Natural killer cell (primary cell): Measurements from ENCODE around the gene RAB4B. TPM values are rescaled to one million over a fixed set of nuclear protein-coding genes. Genes with fewer than 3 reads are reported as not detected.
"Not testable (repeated sequence)": the region's sequence is repeated elsewhere in the genome, so short reads cannot be mapped to it uniquely, and the experiment has no call there.

Experiments used
- ATAC-seq, 3 donors: fragments of 150-1000 bp in 2 of 3; fragments of 200-7000 bp in 1 of 3; cut with Tn5 transposase; 1 replicate in 1 of 3; 2 replicates in 2 of 3; pipeline ENCODE4 v1.10.0; 2021; ENCODE audit warnings: mild to moderate bottlenecking in 2 of 3, moderate library complexity in 2 of 3
- DNase-seq, 2 donors: peaks; one replicate each; pipeline versions ENCODE4 v3.0.0 to v3.0.0-alpha.2; 2013 to 2021; ENCODE audit warnings: mixed read lengths in 1 of 2
- H3K27ac ChIP-seq: one replicate; pipeline ENCODE4 v1.5.1; 2013; ENCODE audit warnings: mild to moderate bottlenecking, low read length
- H3K27me3 ChIP-seq: one replicate; pipeline ENCODE4 v1.6.1; 2013; ENCODE audit warnings: low read length; ENCODE audit not compliant: control insufficient read depth, insufficient read depth
- H3K36me3 ChIP-seq: one replicate; pipeline ENCODE4 v1.6.1; 2013; ENCODE audit warnings: low read length; ENCODE audit not compliant: control insufficient read depth, insufficient read depth
- H3K4me1 ChIP-seq: one replicate; pipeline ENCODE4 v1.6.1; 2013; ENCODE audit warnings: low read length; ENCODE audit not compliant: control insufficient read depth, insufficient read depth
- H3K4me3 ChIP-seq: one replicate; pipeline ENCODE4 v1.5.1; 2013; ENCODE audit warnings: low read length
- H3K9me3 ChIP-seq: one replicate; pipeline ENCODE4 v1.6.1; 2013; ENCODE audit warnings: low read length; ENCODE audit not compliant: control insufficient read depth, insufficient read depth
- H3K27ac Mint-ChIP-seq, 2 donors: one replicate each; pipeline ENCODE4 v1.8.0; 2022; ENCODE audit warnings: mild to moderate bottlenecking in 2 of 2, mixed read lengths in 2 of 2, moderate library complexity in 1 of 2
- H3K27me3 Mint-ChIP-seq, 2 donors: one replicate each; pipeline ENCODE4 v1.8.0; 2022; ENCODE audit warnings: low read depth in 2 of 2, mixed read lengths in 2 of 2
- H3K36me3 Mint-ChIP-seq: one replicate; pipeline ENCODE4 v1.8.0; 2022; ENCODE audit warnings: mixed read lengths
- H3K4me1 Mint-ChIP-seq, 2 donors: one replicate each; pipeline ENCODE4 v1.8.0; 2022; ENCODE audit warnings: mixed read lengths in 2 of 2
- H3K4me3 Mint-ChIP-seq: one replicate; pipeline ENCODE4 v1.8.0; 2022; ENCODE audit warnings: mild to moderate bottlenecking, moderate library complexity, mixed read lengths
- H3K9me3 Mint-ChIP-seq, 2 donors: one replicate each; pipeline ENCODE4 v1.8.0; 2022; ENCODE audit warnings: mixed read lengths in 2 of 2
- WGBS: methylation state at CpG from one replicate; pipeline ENCODE4 v1.1.7; 2013; ENCODE audit warnings: missing lambda C conversion rate; ENCODE audit not compliant: insufficient coverage; 5-methylcytosine and 5-hydroxymethylcytosine counted together
- intact Hi-C: fragments of 100-400 bp; cut with micrococcal nuclease; formaldehyde crosslinking; loops from one replicate; pipeline ENCODE4 v1.14.2; 2022
- total RNA-seq, 4 donors: library from RNA; stranded (reverse); fragments of 120-200 nt in 1 of 4; gene quantifications; one replicate each; pipeline versions ENCODE4 v1.2.3 to v1.2.4, GENCODE V29; 2013 to 2022
- TF ChIP-seq, protein P1 (sequence below): fragments of 200-600 bp; IDR thresholded peaks from one replicate; pipeline ENCODE4 v1.8.0; 2022; ENCODE audit warnings: antibody characterized with exemption

The RAB4B gene
- total RNA-seq, 3 donors from 2014 or later (not counting 1 experiment from before 2014, with no cell fraction given): 97.8 to 99.8 (median 98.6) TPM

DNA sequence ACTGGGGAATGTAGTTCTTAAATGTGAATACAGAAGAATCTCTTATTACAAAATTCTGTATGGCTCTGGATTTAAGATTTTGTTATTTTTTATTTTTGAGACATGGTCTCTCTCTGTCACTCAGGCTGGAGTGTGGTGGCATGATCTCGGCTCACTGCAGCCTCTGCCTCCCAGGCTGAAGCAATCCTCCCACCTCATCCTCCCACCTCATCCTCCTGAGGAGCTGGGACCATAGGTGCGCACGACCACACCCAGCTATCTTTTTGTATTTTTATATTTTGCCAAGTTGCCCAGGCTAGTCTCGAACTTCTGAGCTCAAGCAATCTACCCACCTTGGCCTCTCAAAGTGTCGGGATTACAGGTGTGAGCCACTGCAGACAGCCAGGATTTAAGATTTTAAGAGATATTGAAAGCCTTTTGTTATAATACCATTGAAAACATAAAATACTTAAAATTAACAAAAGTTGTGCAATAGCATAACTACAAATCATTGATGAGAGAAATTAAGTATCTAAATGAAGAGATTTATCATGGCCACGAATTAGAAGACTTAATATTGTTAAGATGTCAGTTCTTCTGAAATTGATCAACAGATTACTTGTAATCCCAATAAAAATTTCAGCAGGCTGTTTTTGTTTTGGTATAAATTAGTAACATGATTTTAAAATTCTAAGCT is 58.8 kb downstream of the RAB4B start:
- intact Hi-C loops: no loop called here
- no peaks in the 10 kb centered on the region for H3K9me3 Mint-ChIP-seq
- peaks cover 6 to 9% of the 10 kb centered on the region in 2 donors for H3K27me3 Mint-ChIP-seq
- no peak overlapping the region for H3K27ac Mint-ChIP-seq
- Histone ChIP-seq H3K4me1 (peaks cover 4% of the 10 kb centered on the region), H3K27me3 (no peaks in the 10 kb centered on the region), H3K27ac (no peak overlapping the region), H3K4me3 (no peak overlapping the region), H3K36me3 (no peaks in the 10 kb centered on the region), H3K9me3 (no peaks in the 10 kb centered on the region)
- peak in 1 of 2 donors; percentile 1 for DNase-seq
- H3K4me3 Mint-ChIP-seq: no peak overlapping the region
- TF ChIP-seq, protein P1, sequence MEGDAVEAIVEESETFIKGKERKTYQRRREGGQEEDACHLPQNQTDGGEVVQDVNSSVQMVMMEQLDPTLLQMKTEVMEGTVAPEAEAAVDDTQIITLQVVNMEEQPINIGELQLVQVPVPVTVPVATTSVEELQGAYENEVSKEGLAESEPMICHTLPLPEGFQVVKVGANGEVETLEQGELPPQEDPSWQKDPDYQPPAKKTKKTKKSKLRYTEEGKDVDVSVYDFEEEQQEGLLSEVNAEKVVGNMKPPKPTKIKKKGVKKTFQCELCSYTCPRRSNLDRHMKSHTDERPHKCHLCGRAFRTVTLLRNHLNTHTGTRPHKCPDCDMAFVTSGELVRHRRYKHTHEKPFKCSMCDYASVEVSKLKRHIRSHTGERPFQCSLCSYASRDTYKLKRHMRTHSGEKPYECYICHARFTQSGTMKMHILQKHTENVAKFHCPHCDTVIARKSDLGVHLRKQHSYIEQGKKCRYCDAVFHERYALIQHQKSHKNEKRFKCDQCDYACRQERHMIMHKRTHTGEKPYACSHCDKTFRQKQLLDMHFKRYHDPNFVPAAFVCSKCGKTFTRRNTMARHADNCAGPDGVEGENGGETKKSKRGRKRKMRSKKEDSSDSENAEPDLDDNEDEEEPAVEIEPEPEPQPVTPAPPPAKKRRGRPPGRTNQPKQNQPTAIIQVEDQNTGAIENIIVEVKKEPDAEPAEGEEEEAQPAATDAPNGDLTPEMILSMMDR: no peak
- WGBS: 81% methylated on average over 4 of the region's 6 CpGs
- no peaks in the 10 kb centered on the region for H3K36me3 Mint-ChIP-seq
- peaks cover 6 to 7% of the 10 kb centered on the region in 2 donors for H3K4me1 Mint-ChIP-seq
- no peak for ATAC-seq

DNA sequence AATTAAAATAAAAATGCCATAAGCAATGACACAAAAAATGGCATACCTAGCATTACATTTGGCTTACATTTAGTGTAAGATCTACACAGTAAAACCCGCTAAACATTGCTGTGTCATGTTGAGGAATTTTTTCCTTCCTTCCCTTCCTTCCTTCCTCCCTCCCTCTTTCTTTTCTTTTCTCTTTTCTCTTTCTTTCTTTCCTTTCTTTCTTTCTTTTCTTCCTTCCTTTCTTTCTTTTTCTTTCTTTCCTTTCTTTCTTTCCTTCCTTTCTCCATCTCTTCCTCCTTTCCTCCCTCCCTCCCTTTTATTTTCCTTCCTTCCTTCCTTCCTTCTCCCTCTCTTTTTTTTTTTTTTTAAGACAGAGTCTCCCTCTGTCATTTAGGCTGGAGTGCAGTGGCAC is 60.4 kb downstream of the RAB4B start:
- ATAC-seq, H3K4me3 ChIP-seq, H3K36me3 Mint-ChIP-seq, H3K4me3 Mint-ChIP-seq, H3K4me1 ChIP-seq, DNase-seq, H3K36me3 ChIP-seq, H3K9me3 ChIP-seq, H3K27ac Mint-ChIP-seq, H3K9me3 Mint-ChIP-seq, H3K27me3 Mint-ChIP-seq, H3K27me3 ChIP-seq, H3K27ac ChIP-seq, intact Hi-C loops: not testable (repeated sequence)
- 92% methylated on average over 1 of the region's 1 CpG for WGBS
- H3K4me1 Mint-ChIP-seq: peaks cover 5 to 11% of the 10 kb centered on the region in 2 donors

DNA sequence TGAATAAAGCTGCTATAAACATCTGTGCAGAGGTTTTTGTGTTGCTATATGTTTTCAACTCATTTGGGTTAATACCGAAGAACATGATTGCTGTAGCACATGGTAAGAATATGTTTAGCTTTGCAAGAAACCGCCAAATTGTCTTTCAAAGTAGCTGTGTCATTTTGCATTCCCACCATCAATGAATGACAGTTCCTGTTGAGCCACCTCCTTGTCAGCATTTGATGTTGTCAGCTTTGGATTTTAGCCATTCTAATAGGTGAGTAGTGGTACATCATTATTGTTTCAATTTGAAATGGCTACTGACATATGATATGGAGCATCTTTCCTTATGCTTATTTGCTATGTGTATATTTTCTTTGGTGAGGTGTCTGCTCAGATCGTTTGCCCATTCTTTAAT is 64.0 kb downstream of the RAB4B start:
- H3K27me3 ChIP-seq, H3K36me3 Mint-ChIP-seq, ATAC-seq, DNase-seq, H3K36me3 ChIP-seq, intact Hi-C loops, H3K27ac ChIP-seq, H3K4me3 ChIP-seq, H3K9me3 Mint-ChIP-seq, H3K9me3 ChIP-seq, H3K4me3 Mint-ChIP-seq, H3K27ac Mint-ChIP-seq: not testable (repeated sequence)
- peaks cover 25 to 26% of the 10 kb centered on the region in 2 donors for H3K4me1 Mint-ChIP-seq
- peaks cover 22% of the 10 kb centered on the region for H3K4me1 ChIP-seq
- H3K27me3 Mint-ChIP-seq: peaks cover 7 to 15% of the 10 kb centered on the region in 2 donors
- WGBS: 100% methylated on average over 1 of the region's 3 CpGs

DNA sequence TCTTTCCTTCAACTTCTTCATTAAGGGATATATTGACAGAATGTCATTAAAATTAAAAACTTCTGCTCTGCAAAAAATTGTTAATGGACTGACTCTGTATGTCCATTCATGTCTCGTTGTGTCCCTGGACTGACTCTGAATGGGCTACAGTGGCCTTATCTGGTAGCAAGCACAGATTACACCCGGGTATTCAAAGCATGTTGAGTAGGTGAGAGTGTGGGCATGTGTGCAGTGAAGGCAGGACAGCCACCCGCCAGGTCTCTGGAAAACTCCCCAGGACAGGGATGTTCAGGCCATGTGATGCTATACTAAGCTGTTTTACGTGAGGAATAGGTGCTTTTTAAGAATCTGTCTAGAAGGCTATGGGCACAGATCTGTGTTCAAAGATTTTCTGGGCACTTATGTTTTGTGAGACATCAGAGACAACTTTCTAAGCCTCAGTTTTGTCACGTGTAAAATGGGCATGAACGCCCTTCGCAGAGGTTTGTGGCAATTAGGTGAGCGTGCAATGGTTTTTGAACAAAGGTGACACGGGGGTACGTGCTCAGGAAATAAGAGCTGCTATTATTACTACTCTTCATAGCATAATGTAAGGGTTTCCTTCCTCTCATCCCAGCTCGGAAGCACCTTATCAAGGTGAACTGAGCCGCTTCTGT is 65.1 kb downstream of the RAB4B start:
- H3K9me3 ChIP-seq, H3K36me3 Mint-ChIP-seq, H3K9me3 Mint-ChIP-seq, H3K27me3 ChIP-seq, intact Hi-C loops, H3K36me3 ChIP-seq: not testable (repeated sequence)
- H3K4me3 Mint-ChIP-seq: peak overlapping the region; percentile 82
- WGBS: 18% methylated on average over 8 of the region's 12 CpGs
- Histone ChIP-seq H3K4me3 (peak overlapping the region; percentile 32), H3K27ac (peak overlapping the region; percentile 40), H3K4me1 (peaks cover 24% of the 10 kb centered on the region)
- H3K4me1 Mint-ChIP-seq: peaks cover 34 to 37% of the 10 kb centered on the region in 2 donors
- H3K27me3 Mint-ChIP-seq: peaks cover 18 to 25% of the 10 kb centered on the region in 2 donors
- peak in 1 of 2 donors; percentile 72 for DNase-seq
- peak; percentile 26 to 33 (median 26) for ATAC-seq
- peak overlapping the region; percentile 81 to 95 for H3K27ac Mint-ChIP-seq

DNA sequence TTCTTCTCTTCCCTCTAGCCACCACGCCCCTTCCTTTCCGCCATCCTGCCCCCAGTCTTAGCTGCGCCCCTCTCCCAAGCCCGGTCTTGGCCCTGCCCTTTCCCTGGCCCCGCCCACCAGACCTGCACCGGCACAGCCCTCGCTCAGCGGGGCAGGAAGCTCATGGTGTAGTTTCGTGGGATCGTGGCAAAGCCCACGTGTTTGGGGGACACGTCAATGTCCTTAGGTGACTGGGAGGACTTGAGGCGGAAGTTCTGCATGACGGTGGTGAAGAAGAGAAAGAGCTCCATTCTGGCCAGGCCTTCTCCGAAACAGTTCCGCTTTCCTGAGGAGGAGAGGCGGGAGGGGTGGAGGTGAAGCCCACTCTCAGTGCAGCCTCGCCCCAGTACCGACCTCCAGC is 65.6 kb downstream of the RAB4B start:
- intact Hi-C loops: not testable (repeated sequence)
- H3K4me3 ChIP-seq: peak overlapping the region; percentile 32

More for the DNA sequence above, 65.6 kb downstream of the RAB4B start:
- DNase-seq (peak; percentile 65 to 80), ATAC-seq (peak; percentile 89 to 94 (median 93))
- H3K27me3 ChIP-seq, H3K36me3 Mint-ChIP-seq, H3K36me3 ChIP-seq, H3K9me3 ChIP-seq, H3K9me3 Mint-ChIP-seq: not testable (repeated sequence)
- peak overlapping the region; percentile 74 for H3K27ac ChIP-seq
- H3K27ac Mint-ChIP-seq: peak overlapping the region; percentile 81 to 95
- peaks cover 35 to 42% of the 10 kb centered on the region in 2 donors for H3K4me1 Mint-ChIP-seq
- H3K4me3 Mint-ChIP-seq: peak overlapping the region; percentile 82
- H3K4me1 ChIP-seq: peaks cover 29% of the 10 kb centered on the region
- WGBS: 1% methylated on average over 11 of the region's 19 CpGs
- H3K27me3 Mint-ChIP-seq: peaks cover 20 to 25% of the 10 kb centered on the region in 2 donors

Other genes starting within 250 kb of the RAB4B start
- 100 to 1,000 TPM; 209 to 224 (median 209) TPM for gene SHKBP1, start 201.4 kb upstream of the RAB4B start, total RNA-seq
- 100 to 1,000 TPM; 153 to 182 (median 157) TPM for gene LTBP4, start 176.9 kb upstream of the RAB4B start, total RNA-seq
- gene NUMBL, start 87.6 kb upstream of the RAB4B start, total RNA-seq: 10 to 100 TPM in 2 of 3 donors, 1 to 10 TPM in 1; 9.9 to 19.5 (median 10.2) TPM
- 10 to 100 TPM; 31.8 to 46.7 (median 39.6) TPM for gene COQ8B, start 61.4 kb upstream of the RAB4B start, total RNA-seq
- 10 to 100 TPM in 2 of 3 donors, 1 to 10 TPM in 1; 8.7 to 11.1 (median 11.0) TPM for gene ITPKC, start 61.1 kb upstream of the RAB4B start, total RNA-seq
- 1 to 10 TPM; 5.9 to 9.6 (median 8.2) TPM for gene ACTMAP, start 27.8 kb upstream of the RAB4B start, total RNA-seq
- gene SNRPA, start 27.0 kb upstream of the RAB4B start, total RNA-seq: 10 to 100 TPM; 56.2 to 65.9 (median 60.9) TPM
- gene MIA, start 2.7 kb upstream of the RAB4B start, total RNA-seq: not detected
- 100 to 1,000 TPM; 104 to 156 (median 151) TPM for gene EGLN2, start 20.9 kb downstream of the RAB4B start, total RNA-seq
- gene CYP2A6, start 72.2 kb downstream of the RAB4B start, total RNA-seq: not detected
- not detected for gene CYP2A7, start 104.0 kb downstream of the RAB4B start, total RNA-seq
- gene CYP2B6, start 213.0 kb downstream of the RAB4B start, total RNA-seq: not detected